Measurements from ENCODE around the gene SLC27A4.

DNA sequence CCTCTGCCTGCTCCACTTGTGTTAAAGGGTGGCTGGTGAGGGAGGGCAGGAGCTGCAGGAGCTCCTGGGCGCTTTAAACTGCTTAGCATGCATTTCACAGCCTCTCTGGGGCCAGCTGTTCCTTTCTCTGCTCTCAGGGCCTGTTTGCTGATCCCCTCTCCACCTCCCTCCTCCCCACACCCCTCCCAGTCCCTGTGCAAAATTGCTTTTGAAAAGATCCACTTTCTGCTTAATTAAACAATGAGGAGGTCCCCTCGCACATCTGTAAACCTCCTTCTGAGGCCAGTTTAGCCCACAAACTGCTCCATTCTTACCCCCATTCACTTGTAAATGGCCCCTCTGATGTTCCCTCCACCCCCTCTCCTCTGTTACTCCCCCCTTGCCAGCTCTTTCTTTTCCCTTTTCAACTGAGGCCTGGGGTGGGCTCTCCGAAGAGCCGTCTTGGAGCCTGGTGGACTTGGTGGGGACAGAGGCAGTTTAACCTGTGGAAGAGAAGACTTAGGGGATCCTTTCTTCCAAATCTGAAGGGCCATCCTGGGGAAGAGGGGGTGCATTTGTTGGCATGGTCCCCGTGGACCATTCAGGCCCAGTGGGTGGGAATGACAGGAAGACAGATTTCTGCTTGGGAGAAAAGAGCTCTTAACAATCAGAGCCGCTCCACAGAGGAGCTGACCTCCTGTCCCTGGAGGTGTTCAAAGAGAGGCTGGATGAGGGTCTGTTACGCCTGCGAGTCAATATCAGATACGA, 42.9 kb downstream of the SLC27A4 start:
- TF ChIP-seq, protein P1, sequence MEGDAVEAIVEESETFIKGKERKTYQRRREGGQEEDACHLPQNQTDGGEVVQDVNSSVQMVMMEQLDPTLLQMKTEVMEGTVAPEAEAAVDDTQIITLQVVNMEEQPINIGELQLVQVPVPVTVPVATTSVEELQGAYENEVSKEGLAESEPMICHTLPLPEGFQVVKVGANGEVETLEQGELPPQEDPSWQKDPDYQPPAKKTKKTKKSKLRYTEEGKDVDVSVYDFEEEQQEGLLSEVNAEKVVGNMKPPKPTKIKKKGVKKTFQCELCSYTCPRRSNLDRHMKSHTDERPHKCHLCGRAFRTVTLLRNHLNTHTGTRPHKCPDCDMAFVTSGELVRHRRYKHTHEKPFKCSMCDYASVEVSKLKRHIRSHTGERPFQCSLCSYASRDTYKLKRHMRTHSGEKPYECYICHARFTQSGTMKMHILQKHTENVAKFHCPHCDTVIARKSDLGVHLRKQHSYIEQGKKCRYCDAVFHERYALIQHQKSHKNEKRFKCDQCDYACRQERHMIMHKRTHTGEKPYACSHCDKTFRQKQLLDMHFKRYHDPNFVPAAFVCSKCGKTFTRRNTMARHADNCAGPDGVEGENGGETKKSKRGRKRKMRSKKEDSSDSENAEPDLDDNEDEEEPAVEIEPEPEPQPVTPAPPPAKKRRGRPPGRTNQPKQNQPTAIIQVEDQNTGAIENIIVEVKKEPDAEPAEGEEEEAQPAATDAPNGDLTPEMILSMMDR (IDR thresholded peaks at IDR 0.05): no peak
- TF ChIP-seq POLR2A (IDR thresholded peaks at IDR 0.05): no peak
